GM19397 (cell line): Measurements from ENCODE around the gene PSMD1.
"Not testable (repeated sequence)": the region's sequence is repeated elsewhere in the genome, so short reads cannot be mapped to it uniquely, and the experiment has no call there.

Experiments used
- ATAC-seq: cut with Tn5 transposase; IDR thresholded peaks from one replicate; pipeline ENCODE4 v1.9.1; 2021; ENCODE audit warnings: mild to moderate bottlenecking, moderate library complexity; ENCODE audit not compliant: unreplicated experiment

PSMD1 gene

DNA sequence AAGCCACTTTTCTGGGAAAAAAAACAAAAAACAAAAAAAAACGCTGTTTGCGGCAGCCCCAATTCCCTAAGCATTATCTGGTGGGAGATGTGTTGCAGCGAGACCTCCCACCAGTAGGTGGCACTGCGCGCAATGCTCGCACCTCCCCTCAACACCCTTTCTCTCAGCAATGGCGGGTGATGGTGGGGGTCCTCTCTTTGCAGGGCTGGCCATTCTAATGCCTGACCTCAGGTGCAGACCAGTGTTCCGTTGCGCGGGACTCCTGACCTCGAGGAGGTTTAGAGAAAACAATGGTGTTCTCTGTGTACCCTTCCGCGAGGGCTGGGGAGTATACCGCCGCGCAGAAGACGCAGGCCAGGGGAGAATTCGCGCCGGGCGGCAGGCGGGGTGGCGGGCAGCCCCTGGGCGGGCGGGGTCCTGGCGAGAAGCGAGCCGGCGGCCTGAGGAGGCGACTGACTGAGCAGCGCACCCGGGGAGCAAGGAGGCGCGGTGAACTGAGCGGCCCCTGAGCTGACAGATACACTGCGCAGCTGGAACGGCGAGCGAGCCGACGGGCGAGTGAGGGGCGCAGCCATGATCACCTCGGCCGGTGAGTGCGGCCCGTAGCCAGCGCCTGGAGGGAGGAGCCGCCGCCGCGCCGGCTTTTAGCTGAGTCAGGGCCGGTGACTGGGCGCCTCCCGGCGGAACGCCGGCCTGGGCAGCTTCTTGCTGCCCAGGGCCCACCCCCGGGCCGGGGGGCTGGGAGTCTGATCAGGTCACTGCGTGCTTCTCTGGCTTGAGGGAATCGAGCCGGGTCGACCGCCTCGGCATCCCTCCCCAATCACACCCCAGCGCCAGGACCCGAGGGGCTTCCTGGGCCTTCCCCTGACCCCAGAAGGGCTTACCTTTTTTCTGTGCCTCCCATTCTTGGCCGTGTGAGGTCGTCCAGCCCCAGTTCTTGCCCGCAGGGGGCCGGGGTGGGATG is at the start of gene PSMD1:
Gene PSMD1, plus strand, starts transcription at position 415 of the 964 bp plus-strand sequence. Its CDS starts 159 bp downstream, at position 574.
- ATAC-seq = peak; percentile 79

DNA sequence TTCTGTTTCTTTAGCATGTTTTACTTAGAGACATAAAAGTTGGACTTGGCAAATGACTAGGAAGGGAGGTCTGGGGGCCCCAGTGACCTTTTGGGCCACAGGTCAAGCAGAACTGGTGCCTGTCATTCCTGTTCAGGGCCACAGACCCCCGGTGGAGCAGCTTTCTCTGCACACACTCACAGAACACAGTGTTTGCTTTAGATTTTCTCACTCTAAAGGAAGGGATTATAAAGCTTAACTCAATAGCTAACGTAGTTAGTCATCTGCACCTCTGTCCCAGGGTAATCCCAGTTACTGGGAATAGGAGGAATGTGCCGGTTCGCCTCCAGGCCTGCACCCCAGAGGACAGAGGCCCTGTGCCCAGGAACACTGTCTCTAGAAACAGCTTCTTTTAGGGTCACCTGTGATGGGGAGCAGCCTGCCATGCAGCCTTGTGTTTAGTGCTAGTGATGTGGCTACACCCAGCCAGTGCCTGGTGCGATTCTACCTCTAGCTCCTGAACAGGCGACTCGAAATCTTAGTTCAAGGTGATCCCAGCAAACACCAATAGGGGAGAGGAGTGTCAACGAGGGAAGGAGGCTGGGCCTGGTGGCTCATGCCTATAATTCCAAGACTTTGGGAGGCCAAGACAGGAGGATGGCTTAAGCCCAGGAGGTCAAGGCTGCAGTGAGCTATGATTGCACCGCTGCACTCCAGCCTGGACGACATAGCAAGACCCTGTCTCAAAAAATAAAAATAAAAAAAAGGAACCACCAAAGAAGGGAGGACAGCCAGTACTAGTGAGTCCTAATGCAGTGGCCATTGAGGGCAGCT is 49.2 kb upstream of the PSMD1 start:
- ATAC-seq = no peak

DNA sequence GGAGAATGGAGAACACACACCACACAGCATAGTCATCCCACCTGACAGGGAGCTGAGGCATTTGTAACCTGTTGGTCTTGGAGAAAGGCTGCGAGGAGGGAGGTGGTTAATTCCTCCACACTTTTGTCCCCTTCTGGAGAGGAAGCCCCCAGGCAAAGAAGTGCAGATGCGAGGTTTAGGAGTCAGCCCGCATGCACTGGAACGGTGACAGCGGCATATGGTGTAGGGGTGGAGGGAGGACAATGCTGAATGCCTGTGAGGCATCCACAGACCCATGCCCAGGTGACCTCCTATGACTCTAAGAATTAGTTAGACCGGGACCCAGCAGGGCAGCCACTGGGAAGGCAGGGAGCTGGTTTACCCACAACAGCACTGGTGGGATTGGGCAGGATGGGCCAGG is 48.5 kb upstream of the PSMD1 start:
- ATAC-seq = no peak

DNA sequence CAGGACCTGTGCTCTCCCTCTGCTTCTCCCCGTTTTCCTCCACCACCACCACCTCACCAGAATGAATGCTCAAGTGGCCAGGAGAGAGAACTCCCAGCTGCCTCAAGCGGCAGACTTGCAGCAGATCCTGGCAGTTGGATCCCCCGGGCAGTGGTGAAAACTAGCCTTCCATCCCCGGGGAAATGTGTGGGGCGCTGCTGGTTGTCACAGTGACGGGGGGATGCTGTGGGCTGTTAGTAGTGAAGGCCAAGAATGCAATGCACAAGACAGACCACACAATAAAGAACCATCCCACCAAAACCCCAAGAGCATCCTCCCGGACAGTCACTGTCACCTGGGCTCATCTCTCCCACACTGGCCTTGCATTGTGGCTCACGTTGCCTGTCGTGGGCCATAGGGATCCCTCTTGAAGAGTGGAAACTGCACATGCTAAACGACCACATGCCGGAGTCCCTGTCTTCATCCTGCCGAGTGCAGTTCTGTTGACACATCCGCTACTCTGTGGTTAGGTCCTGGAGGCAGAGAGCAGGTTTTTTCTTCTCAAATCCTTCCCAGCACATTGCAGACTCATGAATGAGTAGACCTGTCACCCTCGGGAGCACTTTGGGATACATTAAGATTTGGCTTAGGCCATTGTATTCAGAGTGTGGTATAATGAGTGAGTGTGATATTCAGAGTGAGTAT is 47.3 kb upstream of the PSMD1 start:
- no peak for ATAC-seq

DNA sequence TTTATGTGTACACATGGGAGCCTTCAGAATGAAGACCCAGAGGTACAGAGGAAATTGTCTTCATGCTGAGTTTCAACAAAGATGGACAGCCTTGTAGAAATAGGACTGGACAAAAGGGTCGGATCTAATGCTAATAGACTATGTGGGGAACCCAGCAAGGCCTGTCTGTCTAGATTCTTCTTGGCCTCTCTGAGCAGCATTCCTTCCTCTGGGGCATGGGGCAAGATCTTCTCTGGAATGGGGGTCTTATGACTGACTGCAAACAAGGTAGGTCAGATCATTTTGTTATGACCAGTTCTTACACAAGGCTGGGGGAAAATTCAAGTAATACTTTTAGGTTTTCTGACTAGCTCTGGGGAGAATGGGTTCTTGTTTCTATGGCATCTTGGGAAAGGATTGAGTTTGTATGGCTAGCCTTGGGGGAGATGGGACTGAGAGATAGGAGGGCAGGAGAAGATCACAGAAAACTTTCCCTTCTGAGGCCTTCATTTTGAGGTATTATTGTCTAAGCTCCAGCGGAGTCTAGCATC is 46.4 kb upstream of the PSMD1 start:
- no peak for ATAC-seq

DNA sequence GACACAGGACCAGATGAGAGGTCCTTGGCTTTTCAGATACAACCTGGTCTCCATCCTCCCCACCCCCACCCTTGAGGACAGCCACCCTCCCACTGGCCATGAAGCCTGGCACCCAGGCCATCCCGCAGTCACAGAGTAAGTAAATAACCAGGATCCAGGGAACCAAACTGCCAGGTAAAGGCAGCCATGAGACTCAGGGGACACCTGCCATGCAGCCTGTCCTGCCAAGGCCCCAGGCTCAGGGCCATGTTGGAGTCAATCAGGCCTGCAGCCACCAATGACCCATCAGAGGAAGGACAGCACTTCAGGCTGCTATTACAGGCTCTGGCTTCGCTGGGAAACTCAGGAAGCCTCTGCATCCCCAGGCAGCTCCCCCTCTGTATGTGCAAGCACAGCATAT is 45.1 kb upstream of the PSMD1 start:
- ATAC-seq = no peak

DNA sequence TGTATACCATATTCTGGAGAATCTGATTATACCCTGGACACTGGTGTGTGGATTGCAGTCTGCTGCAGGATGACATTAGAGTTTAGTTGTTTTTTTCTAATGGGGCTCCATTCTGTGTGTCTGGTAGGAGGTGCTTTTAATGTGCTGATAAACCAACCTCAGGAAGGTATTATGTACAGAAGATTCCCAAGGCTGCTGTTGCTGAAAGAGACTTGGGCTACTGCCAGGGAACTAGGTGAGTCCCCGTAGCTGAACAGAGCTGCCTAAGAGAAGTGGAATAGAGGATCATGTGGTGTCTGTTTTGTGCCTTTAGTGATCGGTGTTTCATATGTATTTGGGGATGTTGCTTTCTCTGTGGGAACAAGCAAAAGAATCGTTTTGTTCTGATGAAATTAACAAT is 44.2 kb upstream of the PSMD1 start:
- ATAC-seq = no peak

DNA sequence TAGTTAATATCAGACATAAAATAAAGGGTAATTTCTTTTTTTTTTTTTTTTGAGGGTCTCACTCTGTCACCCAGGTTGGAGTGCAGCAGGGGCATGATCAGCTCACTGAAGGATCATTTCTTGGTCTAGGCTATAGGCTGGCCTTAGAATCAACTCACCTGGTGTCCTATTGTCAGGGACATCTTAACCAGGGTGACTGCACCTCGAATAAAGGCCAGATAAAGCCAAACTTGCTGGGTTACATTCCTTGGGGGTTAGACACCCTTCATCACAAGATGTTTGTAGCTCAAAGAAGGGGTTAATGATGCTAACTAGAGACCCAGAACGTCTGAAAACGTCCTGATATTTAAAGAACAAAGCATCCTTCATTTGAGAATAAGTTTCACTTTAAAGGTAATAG is 42.8 kb upstream of the PSMD1 start:
- no peak for ATAC-seq

DNA sequence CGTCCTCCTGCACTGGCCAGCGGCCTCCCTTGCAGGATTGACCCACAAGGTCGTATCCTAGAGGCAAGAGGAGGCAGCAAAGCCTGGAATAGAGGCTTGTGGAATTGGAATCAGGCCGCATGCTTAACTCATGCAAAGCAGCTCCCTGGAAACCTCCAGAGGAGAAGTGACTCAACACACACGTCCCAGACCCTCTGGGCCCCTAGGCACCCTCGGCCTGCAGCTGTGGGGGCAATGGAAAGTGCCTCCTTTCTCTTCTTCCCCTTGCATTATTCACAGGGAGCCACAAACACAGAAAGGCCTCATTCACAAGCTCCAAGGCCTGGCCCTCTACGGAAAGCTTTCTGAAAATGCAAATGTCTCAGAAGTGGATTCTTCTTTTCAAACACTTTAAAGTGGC is 41.2 kb upstream of the PSMD1 start:
- ATAC-seq = no peak

DNA sequence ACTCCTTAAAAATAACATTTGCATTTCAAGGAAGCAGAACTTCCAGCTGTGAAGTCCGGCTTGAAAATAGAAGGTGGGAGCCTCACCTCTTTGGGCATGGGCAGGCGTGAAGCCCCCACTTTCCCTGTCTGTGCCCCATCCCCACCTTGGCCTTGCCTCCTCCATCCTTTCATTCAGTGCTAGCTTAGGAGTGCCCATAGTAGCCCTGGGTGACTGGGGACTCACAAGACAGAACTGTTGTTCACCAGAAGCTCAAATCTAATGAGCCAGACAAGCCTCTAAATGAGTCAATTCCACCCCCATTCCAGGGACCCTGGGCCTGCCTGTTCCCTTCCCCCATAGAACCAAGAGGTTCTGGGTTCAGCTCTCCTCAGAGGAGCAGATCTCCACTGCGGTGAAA is 40.7 kb upstream of the PSMD1 start:
- ATAC-seq = no peak

DNA sequence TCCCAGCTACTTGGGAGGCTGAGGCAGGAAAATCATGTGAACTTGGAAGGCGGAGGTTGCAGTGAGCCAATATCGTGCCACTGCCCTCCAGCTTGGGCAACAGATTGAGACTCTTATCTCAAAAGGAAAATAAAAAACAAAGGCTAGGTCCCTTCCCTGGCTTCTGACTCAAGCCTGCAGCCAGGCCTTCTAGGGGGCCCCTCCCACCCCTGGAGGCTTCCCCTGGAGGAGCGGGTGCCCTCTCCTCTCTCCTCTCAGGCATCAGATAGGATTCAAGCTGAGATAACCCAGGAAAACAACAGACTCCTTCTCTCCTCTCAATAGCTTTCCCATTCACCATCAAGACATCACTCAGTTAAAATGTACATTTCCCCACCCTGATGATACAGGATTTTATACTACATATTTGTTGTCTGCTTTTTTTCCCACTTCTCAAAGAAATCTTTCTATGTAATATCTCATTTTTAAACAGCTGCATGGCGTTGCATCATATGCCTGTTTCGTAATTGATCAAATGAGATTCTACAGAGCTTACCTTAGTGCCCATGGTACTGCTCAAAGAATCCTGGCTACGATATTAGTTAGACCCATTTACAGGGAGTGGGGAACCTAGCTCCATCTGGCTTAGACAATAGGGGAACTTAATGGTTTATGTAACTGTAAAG is 40.0 kb upstream of the PSMD1 start:
- no peak for ATAC-seq

DNA sequence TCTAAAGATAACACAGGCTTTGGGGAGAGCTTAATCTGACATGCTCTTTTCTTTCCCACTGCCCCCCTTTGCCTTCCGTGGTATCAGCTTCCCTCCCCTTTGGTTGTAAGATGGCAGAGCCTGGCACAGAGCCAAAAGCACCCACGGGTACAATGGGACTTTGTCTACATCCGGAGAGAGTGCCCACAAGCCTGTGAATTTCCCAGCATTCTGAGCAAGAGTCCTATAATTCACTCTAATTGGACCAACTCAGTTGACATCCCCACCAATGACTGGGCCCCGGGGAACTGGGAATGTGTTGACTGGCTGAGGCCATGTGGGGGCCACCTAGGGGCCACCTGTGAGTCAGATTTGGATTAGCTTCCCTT is 39.5 kb upstream of the PSMD1 start:
- no peak for ATAC-seq

DNA sequence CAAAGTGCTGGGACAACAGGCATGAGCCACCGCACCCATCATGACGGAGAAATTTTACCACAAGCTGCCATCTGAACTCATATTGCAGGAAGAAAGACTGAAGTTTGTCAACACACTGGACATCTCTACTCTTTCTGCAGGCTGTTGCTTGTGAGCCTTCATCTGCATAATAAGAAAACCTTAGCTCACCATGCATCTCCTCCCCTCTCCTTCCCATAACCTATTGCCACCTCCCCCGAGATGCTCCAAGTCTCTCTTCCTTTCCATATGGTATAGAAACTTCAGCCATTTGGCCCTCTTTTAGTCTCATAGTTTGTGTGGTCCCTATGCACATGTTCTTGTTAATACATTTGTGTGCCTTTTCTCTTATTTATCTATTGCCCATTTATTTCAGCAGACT is 38.5 kb upstream of the PSMD1 start:
- no peak for ATAC-seq

DNA sequence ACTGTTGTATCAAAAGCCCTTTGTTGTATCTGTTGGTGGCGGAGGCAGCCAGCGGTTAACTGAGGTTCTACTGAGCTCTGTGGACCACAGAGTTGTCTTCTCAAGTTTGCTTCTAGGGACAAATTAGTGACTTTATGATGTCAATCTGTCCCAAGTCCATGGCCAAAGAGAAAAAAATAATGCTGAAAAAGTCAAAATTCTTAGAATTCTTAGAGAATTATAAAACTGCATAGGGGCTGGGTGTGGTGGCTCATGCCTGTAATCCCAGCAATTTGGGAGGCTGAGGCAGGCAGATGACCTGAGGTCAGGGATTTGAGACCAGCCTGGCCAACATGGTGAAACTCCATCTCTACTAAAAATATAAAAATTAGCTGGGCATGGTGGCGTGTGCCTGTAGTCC is 31.6 kb upstream of the PSMD1 start:
- not testable (repeated sequence) for ATAC-seq

DNA sequence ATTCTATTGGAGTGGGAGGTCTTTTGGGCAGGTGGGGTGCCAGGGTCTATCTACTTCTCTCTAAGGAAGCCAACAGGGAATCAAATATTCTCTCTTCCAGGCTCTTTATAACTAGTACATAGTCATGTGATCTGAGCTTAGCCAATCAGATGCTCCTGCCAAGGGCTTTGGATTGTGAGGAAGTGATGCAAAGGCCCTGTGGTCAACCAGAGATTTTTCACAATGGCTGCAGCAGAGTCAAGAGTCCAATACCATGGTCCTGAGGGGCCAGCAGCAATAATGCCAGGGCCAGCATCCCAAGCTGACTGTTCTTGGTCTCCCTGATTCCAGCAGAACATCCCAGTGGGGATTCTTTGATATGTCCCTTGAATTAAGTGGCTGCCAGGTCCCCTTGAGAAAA is 27.8 kb upstream of the PSMD1 start:
- ATAC-seq = no peak

DNA sequence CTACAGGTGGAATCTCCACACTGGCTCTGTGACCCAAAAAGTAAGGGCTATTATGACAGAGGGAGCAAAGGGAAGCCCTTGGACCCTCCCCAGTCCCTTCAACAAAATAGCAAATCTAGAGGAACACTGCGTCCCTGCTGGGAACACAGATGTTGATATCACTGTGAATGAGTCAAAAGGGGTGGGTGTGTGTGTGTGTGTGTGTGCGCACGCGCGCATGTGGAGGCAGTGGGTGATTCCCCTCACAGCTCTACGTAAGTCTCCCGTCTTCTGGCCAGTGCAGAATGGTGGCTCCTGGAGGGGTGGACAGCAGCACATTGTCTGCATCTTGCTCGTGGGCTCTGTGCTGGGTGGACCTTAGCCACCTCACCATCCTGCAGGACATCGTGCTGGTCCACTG is 27.1 kb upstream of the PSMD1 start:
- no peak for ATAC-seq

DNA sequence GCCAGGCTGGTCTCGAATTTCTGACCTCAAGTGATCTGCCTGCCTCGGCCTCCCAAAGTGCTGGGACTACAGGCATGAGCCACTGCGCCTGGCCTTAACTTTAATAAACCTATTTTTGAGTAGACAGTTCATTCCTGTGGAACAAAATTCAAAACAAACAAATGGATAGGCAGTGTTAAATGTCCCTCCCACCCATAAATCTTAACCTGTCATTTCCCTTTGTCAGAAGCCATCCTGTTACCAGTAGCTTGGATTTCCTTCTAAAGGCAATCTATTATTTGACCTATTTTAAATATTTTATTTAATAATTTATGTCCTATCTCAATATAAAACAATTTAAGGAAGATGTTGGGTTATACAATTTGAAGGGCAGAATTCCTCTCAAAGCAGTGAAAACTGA is 25.9 kb upstream of the PSMD1 start:
- no peak for ATAC-seq

DNA sequence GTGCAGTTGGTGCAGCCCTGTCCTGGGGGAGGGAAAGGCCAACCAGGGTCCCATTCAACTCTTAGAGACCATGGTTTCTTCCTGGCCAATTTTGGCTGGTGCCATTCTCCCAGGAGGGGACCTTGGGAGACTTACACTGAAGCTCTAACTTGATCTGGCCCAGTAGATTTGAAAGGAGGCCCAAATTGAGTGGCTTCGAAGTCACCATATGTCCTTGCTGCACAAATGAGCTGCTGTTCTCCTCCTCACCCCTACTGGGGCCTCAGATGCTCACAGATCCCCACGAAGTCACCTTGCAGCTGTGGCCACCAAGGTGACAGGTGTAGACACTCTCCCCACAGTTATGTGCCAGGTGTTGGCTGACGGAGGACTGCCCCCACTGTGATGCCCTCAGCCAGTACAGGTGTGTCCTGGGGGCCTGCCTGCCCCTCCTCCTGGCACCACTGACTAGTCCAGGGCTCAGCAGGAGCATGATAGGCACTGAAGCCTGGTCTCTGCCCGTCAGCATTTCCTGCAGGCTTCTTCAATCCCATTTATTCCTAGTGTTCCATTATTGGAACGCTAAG is 24.0 kb upstream of the PSMD1 start:
- ATAC-seq = no peak

DNA sequence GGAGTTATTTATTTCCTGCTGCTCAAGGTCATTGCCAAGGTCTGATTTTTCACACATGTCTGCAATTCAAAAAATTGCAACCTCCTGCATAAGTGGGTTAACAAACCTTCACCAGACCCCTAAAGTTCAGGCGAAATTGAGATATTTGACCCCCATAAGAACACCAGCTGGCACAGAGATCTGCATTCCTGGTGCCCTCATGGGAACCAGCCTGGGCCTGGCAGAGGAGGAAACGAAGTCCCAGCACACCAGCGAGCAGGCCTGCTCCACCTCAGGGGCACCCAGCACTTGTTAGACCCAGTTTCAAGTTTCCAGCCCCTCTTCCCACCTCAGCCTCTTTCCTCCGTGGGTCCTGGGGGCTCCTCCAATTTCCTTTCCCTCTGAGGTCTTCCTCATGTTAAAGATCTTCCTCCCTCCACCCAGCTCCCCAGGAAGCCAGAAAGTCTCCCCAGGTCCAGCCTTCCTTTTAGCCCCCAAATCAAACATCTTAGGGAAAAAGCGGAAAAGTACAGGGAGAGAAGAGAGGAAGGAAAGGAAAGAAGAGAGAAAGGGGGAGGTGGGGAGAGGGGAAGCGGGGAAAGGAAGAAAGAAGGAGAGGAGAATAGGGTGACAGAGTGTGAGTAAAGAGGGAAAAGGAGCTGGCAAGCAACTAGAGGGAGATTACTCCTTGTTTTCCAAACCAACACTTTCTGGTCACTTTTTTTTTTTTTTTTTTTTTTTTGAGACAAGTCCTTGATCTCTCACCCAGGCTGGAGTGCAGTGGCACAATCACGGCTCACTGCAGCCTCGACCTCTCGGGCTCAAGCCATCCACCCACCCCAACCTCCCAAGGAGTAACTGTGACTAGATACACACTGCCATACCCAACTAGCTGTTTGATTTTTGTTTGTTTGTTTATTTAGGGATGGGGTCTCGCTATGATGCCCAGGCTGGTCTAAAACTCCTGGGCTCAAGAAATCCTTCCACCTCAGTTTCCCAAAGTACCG is 23.2 kb upstream of the PSMD1 start:
- no peak for ATAC-seq
